A375 (cell line): ENCODE measurements around the gene TAF11L9. TPM values are rescaled to one million over a fixed set of nuclear protein-coding genes. Genes with fewer than 3 reads are reported as not detected.

ENCODE experiments used
- small RNA-seq: library from RNA; depleted of rRNA; stranded (forward); fragments of <200 nt; gene quantifications from one replicate; pipeline ENCODE3, GENCODE V24; 2014
- total RNA-seq: library from RNA; depleted of rRNA; stranded (reverse); fragments of >200 nt; shearing (Covaris generic); gene quantifications from 2 replicates; pipeline ENCODE4 v1.2.3, GENCODE V29; 2014; rRNA removed

TAF11L9 gene
- not detected in 2 replicates for total RNA-seq

GRCh38 chr5:17594255-17594654 lies at the start of gene TAF11L9:
TSS of gene TAF11L9 (minus strand) at chr5:17594394.

GRCh38 chr5:17634160-17634559 lies 40.0 kb upstream of the TAF11L9 start, which contains the start of gene TAF11L14:
TSS of gene TAF11L14 (plus strand) at chr5:17634460.

GRCh38 chr5:17631788-17632187 lies 37.6 kb upstream of the TAF11L9 start, which contains the start of gene TAF11L13:
TSS of gene TAF11L13 (plus strand) at chr5:17632088.

GRCh38 chr5:17610092-17610491 lies 15.9 kb upstream of the TAF11L9 start, which contains the start of gene TAF11L12:
TSS of gene TAF11L12 (plus strand) at chr5:17610392.

GRCh38 chr5:17603880-17604279 lies 9.7 kb upstream of the TAF11L9 start, which contains the start of gene TAF11L11:
TSS of gene TAF11L11 (plus strand) at chr5:17604183.

GRCh38 chr5:17597728-17598127 lies 3.5 kb upstream of the TAF11L9 start, which contains the start of gene TAF11L10:
TSS of gene TAF11L10 (minus strand) at chr5:17597828.

GRCh38 chr5:17590860-17591259 lies 3.3 kb downstream of the TAF11L9 start, which contains the start of gene TAF11L8:
TSS of gene TAF11L8 (minus strand) at chr5:17590960.

GRCh38 chr5:17585658-17586057 lies 8.5 kb downstream of the TAF11L9 start, which contains the start of gene TAF11L7:
TSS of gene TAF11L7 (minus strand) at chr5:17585758.

Small RNAs within 50 kb of the gene (small RNA-seq; reads per million reads assigned to genes)
- not detected for gene AC233724.3
- gene AC233724.4, result not detected
- gene AC233724.6, result not detected
- not detected for gene AC233724.7

Other genes with a start within 250 kb of the TAF11L9 start
- gene TAF11L2, start 96.2 kb downstream of the TAF11L9 start, total RNA-seq, result not detected in 2 replicates
- not detected in 2 replicates for gene TAF11L3, start 76.0 kb downstream of the TAF11L9 start, total RNA-seq
- not detected in 2 replicates for gene TAF11L4, start 72.6 kb downstream of the TAF11L9 start, total RNA-seq
- gene TAF11L5, start 69.2 kb downstream of the TAF11L9 start, total RNA-seq, result not detected in 2 replicates
- gene TAF11L6, start 65.7 kb downstream of the TAF11L9 start, total RNA-seq, result not detected in 2 replicates
- not detected in 2 replicates for gene TAF11L7, start 8.6 kb downstream of the TAF11L9 start, total RNA-seq
- gene TAF11L8, start 3.4 kb downstream of the TAF11L9 start, total RNA-seq, result not detected in 2 replicates
- not detected in 2 replicates for gene TAF11L10, start 3.4 kb upstream of the TAF11L9 start, total RNA-seq
- not detected in 2 replicates for gene TAF11L11, start 9.8 kb upstream of the TAF11L9 start, total RNA-seq
- not detected in 2 replicates for gene TAF11L12, start 16.0 kb upstream of the TAF11L9 start, total RNA-seq
- 0.50 and 0.91 TPM in 2 replicates for gene TAF11L13, start 37.7 kb upstream of the TAF11L9 start, total RNA-seq
- not detected in 2 replicates for gene TAF11L14, start 40.1 kb upstream of the TAF11L9 start, total RNA-seq